AG10803 (cell line): ENCODE measurements around the gene TMEM117.

Source experiments
- DNase-seq: peaks from one replicate; pipeline ENCODE4 v3.0.0; 2010; ENCODE audit warnings: low read depth
- H3K4me3 ChIP-seq: 2 replicates; pipeline ENCODE4 v1.5.1; 2011; ENCODE audit warnings: mild to moderate bottlenecking, low read length, control low read depth
- CTCF ChIP-seq: conservative IDR thresholded peaks from 2 replicates; pipeline ENCODE4 v1.5.1; 2011; ENCODE audit warnings: mild to moderate bottlenecking, low read length, control low read depth, inconsistent platforms

TMEM117 gene

GRCh38 chr12:43835656-43836474, at the start of gene TMEM117:
TSS of gene TMEM117 (plus strand) at chr12:43836081.
- DNase-seq = peak; percentile 67
- H3K4me3 ChIP-seq = peak within 1 kb of the TSS; percentile 74
- no peak for TF ChIP-seq CTCF

GRCh38 chr12:43786899-43787693, 48.8 kb upstream of the TMEM117 start:
- H3K4me3 ChIP-seq = no peak overlapping the region
- no peak for TF ChIP-seq CTCF
- DNase-seq = peak; percentile 20

GRCh38 chr12:43789941-43790340, 45.9 kb upstream of the TMEM117 start:
- no peak for TF ChIP-seq CTCF
- DNase-seq = peak; percentile 29
- H3K4me3 ChIP-seq = no peak overlapping the region

- DNase-seq = no peak
These were observed 40.1 kb upstream of the TMEM117 start for GRCh38 chr12:43795716-43796280.

GRCh38 chr12:43797561-43798217, 38.2 kb upstream of the TMEM117 start:
- H3K4me3 ChIP-seq = no peak overlapping the region
- TF ChIP-seq CTCF = no peak
- DNase-seq = no peak

More at GRCh38 chr12:43795716-43796280, 40.1 kb upstream of the TMEM117 start:
- TF ChIP-seq CTCF = no peak
- H3K4me3 ChIP-seq = no peak overlapping the region

- H3K4me3 ChIP-seq = peak overlapping the region; percentile 77
- no peak for DNase-seq
These were observed 30.6 kb upstream of the TMEM117 start for GRCh38 chr12:43805149-43805859.

More at GRCh38 chr12:43805149-43805859, 30.6 kb upstream of the TMEM117 start:
- no peak for TF ChIP-seq CTCF
